ENCODE measurements around the gene SCART1.
"Not testable (repeated sequence)": the region's sequence is repeated elsewhere in the genome, so short reads cannot be mapped to it uniquely, and the experiment has no call there.

The SCART1 gene

GRCh38 chr10:133432789-133433188 is 21.0 kb upstream of the SCART1 start:
- not testable (repeated sequence) for DNase-seq (ENCODE audit: low read depth in 2 of 2)

- DNase-seq (ENCODE audit: low read depth in 2 of 2): no peak
These were observed 15.0 kb upstream of the SCART1 start for GRCh38 chr10:133438711-133439273.

GRCh38 chr10:133439517-133440461 is 14.0 kb upstream of the SCART1 start:
- no peak for DNase-seq (ENCODE audit: low read depth in 2 of 2)

- no peak for DNase-seq (ENCODE audit: low read depth in 2 of 2)
These were observed 13.0 kb upstream of the SCART1 start for GRCh38 chr10:133440633-133441285.

GRCh38 chr10:133441356-133441755 is 12.4 kb upstream of the SCART1 start:
- DNase-seq (ENCODE audit: low read depth in 2 of 2): not testable (repeated sequence)

- no peak for DNase-seq (ENCODE audit: low read depth in 2 of 2)
These were observed 12.0 kb upstream of the SCART1 start for GRCh38 chr10:133441780-133442179.

GRCh38 chr10:133442191-133442966 is 11.4 kb upstream of the SCART1 start:
- DNase-seq (ENCODE audit: low read depth in 2 of 2): no peak

- DNase-seq (ENCODE audit: low read depth in 2 of 2): no peak
These were observed 10.5 kb upstream of the SCART1 start for GRCh38 chr10:133442967-133443924.

- no peak for DNase-seq (ENCODE audit: low read depth in 2 of 2)
These were observed 9.1 kb upstream of the SCART1 start for GRCh38 chr10:133444342-133445267.

- DNase-seq (ENCODE audit: low read depth in 2 of 2): no peak
These were observed 8.4 kb upstream of the SCART1 start for GRCh38 chr10:133445268-133445732.

- DNase-seq (ENCODE audit: low read depth in 2 of 2): no peak
These were observed 7.7 kb upstream of the SCART1 start for GRCh38 chr10:133445751-133446708.

- DNase-seq (ENCODE audit: low read depth in 2 of 2): no peak
These were observed 6.8 kb upstream of the SCART1 start for GRCh38 chr10:133446979-133447378.

GRCh38 chr10:133448120-133448519 is 5.6 kb upstream of the SCART1 start:
- no peak for DNase-seq (ENCODE audit: low read depth in 2 of 2)

- no peak for DNase-seq (ENCODE audit: low read depth in 2 of 2)
These were observed 2.4 kb upstream of the SCART1 start for GRCh38 chr10:133451346-133451745.

GRCh38 chr10:133452453-133452852 is 1.3 kb upstream of the SCART1 start:
- DNase-seq (ENCODE audit: low read depth in 2 of 2): no peak

- DNase-seq (ENCODE audit: low read depth in 2 of 2): no peak
These were observed 604 bp downstream of the SCART1 start for GRCh38 chr10:133454204-133454893.

- DNase-seq (ENCODE audit: low read depth in 2 of 2): no peak
These were observed 1.5 kb downstream of the SCART1 start for GRCh38 chr10:133455196-133455595.

- DNase-seq (ENCODE audit: low read depth in 2 of 2): no peak
These were observed 1.9 kb downstream of the SCART1 start for GRCh38 chr10:133455611-133456031.
